ELR (cell line): ENCODE results near the gene UCHL3.

Experiments used
- DNase-seq: peaks from one replicate; pipeline ENCODE4 v3.0.0-alpha.2; 2015; ENCODE audit warnings: low read depth

Gene UCHL3

DNA sequence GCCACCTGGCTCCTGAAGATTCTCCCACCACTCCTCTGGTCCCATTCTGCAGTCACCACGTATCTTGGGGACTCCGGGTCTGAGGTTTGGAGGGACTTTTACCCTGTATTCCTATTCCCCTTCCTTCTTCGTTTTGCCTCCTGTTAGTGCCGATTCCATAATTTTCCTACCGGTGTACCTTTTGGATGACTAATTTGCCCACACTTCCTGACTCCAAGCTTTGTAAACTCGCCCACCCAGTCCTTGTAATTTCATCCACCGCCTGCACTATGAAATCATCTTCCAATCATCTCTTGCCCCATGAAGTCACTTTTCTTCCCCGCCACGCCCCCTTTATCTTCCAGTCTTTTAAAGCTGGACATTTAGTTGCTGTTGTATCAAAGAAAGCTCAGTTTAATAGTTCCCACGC is 572 bp downstream of the UCHL3 start:
- peak; percentile 86 for DNase-seq

- DNase-seq, result no peak
Observed at GRCh38 chr13:75554464-75554863, 4.9 kb downstream of the UCHL3 start.

DNA sequence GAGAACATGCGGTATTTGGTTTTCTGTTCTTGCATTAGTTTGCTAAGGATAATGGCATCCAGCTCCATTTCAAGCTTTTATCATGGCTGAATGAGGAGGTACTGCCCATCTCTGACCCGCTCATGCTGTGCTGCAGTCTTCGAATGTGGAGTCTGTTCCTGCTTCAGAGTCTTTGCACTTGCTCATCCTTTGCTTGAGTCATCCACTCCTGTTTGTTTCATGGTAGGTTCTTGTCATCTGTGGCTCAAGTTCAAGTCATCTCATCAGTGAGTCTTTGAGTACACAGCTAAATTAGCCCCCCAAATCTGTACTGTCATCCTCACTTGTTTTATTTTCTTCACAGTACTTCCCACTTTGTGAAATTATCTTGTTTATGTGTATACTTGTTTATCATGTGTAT is 5.4 kb downstream of the UCHL3 start:
- peak; percentile 40 for DNase-seq

DNA sequence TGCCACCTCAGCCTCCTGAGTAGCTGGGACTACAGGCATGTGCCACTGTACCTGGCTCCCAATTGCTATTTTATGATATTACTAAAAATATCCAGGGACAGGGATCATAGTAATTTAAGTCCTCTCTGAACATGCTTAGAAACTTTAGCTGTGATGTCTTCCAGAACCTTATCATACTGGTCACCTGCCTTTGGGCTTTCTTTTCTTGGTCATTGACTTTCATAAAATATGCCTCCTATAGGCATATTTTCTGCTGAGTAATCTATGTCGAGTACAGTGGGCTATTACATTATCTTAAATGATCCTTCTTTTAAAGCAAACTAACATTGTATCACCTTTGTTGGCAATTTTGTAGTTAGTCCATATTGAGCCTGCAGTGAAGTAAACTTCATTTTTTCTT is 6.2 kb downstream of the UCHL3 start:
- DNase-seq, result no peak

DNA sequence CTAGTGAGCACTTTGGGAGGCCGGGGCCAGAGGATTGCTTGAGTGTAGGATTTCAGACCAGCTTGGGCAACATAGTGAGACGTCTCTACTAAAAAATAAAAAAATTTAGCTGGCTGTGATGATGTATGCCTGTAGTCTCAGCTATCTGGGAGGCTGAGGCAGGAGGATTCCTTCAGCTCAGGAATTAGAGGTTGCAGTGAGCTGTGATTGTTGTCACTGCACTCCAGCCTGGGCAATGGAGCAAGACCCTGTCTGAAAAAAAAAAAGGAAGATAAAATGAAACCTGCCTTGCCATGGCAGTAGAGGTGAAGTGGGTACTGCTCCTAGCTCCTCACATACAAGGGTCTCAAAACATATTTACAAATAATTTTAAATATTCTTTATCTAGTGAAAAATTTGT is 7.4 kb downstream of the UCHL3 start:
- no peak for DNase-seq

GRCh38 chr13:75558145-75558840 is 8.7 kb downstream of the UCHL3 start:
- DNase-seq, result no peak

GRCh38 chr13:75566658-75567057 is 17.1 kb downstream of the UCHL3 start:
- DNase-seq, result peak; percentile 69

GRCh38 chr13:75569576-75569975 is 20.0 kb downstream of the UCHL3 start:
- no peak for DNase-seq

- no peak for DNase-seq
Observed at GRCh38 chr13:75579529-75579928, 29.9 kb downstream of the UCHL3 start.

DNA sequence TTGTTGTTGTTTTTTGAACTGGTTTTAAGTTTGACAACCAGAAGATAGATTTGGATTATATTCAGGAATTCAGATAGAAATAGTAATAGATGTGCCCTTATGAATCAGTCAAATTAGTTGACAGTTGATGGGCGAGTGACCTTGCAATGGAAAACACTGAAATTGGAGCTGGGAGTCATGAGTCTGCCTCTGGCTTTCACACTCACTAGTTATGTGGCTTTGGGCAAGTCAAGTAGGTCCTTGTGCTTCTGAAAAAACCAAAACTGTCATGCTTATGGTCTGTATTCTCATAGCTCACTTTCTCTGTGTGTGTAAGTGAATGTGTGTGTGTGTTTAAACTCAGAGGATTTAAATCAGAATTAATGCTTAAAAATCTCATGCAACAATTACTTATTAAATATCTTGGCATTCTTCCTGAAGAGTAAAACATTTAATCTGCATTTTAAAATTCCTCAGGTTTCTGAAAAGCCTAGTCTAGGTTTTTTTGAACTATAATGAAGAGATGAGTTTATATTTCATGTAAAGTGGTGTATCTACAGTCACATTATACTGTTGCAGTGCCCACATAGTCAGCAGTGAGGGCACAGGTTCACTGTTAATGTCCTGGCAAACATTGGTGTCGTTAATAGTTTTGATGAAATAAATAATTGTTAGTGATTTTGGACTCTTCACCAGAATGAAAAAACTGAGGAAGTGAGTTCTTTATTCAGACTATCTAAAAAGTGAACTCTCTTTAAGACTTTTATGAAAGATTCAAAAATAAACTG is 32.5 kb downstream of the UCHL3 start:
- no peak for DNase-seq

- DNase-seq, result no peak
Observed at GRCh38 chr13:75583091-75583490, 33.5 kb downstream of the UCHL3 start.

DNA sequence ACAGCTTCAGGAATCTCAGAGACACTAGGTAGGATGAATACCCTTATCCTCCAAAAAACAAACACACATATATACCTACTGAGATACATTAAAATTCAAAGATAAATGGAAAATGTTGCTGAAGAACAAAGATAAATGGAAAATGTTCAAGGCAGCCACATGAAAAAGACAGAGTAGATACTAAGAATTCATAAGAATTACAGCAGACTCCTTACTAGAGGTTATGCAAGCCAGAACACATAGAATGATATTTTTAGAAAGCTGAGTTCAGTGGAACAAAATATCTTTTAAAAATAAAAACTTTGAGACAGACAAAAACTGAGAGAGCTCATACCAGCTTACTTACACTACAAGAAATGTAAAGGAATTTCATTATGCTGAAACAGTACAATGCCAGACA is 35.6 kb downstream of the UCHL3 start:
- DNase-seq, result no peak

DNA sequence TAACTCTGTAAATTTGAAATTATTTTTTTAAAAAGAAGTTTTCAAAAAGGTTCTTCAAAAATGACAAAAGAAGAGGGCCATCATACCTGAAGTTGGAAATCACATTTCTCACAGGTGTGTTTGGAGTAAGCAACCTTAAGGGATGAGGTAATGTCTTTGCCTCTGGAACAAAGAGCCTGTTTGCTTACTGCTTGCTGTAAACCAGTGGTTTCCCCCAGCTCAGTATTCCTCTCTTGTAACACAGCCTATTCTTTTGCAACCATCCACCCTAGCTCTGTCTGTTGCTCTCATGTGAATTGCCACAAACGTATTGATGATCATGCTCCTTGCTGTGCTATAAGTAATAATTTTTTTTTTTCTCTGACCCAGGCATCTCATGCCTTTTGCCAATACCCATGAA is 38.1 kb downstream of the UCHL3 start:
- DNase-seq, result no peak

- no peak for DNase-seq
Observed at GRCh38 chr13:75596657-75597182, 47.1 kb downstream of the UCHL3 start.

DNA sequence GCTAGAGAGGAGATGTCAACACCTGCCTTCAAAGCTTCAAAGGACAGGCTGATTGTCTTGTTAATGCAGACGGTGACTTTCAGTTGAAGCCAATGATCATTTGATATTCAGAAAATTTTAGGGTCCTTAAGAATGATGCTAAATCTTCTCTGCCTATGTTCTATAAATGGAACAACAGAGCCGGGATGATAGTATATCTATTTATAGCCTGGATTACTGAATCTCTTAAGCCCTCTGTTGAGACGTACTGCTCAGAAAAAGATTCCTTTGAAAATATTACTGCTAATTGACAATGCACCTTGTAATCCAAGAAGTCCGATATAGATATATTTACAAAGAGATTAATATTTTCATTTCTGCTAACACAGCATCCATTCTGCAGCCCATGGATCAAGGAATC is 50.8 kb downstream of the UCHL3 start:
- DNase-seq, result no peak

DNA sequence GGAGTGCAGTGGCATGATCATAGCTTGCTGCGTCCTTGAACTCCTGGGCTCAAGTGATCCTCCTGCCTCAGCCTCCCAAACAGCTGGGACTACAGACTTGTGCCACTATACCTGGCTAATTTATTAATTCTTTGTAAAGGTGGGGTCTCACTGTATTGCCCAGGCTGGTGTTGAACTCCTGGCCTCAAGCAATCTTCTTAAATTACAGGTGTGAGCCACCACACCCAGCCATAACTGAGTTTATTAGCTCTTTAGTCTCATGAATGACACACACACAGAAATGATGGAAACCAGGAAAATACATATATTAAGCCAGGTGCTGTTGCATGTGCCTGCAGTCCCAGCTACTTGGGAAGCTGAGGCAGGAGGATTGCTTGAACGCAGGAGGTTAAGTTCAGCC is 53.4 kb downstream of the UCHL3 start:
- DNase-seq, result no peak

DNA sequence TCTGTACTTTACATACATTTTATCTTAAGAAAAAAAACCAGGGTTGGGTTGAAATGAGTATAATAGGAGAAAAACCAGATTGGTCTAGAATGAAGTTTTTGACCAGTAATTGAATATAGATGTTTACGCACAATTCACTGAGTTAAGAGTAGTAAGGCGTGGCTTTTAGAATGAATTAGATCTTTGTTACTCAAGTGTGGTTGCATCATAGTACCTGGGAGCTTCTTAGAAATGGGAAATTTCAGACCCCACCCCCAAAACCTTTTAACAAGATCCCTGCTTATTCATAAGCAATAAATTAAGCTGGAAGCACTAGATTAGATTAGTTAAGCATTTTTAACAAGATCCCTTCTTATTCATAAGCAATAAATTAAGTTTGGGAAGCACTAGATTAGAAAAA is 57.9 kb downstream of the UCHL3 start:
- no peak for DNase-seq

DNA sequence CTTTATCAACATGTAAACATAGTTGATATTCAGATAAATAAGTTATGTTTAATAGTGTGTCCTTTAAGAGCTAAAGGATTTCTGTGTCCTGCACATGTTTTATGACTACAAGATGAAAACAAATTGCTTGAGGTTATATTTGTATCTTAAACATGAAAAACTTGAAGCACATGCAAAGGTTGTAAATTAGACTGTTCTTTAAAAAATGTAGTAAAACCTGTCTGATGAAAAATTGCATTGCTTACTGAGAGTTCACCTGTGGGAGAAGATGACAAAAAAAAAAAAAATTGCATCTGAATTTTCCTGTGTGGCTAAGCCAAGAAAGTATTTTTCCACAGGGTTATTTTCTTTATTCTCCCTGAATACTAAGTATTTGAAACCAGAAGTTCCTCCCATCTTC is 60.9 kb downstream of the UCHL3 start:
- no peak for DNase-seq

DNA sequence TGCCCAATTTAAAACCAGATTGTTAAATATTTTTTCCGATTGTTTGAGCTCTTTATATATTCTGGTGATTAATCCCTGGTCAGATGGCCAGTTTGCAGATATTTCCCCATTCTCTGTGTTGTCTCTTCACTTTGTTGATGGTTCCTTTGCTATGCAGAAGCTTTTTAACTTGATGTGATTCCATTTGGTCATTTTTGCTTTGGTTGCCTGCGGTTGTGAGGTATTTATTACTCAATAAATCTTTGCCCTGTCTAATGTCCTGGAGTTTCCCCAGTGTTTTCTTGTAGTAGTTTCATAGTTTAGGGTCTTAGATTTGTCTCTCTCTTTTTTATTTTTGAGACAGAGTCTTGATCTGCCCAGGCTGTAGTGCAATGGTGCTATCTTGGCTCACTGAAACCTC is 62.8 kb downstream of the UCHL3 start:
- DNase-seq, result no peak

DNA sequence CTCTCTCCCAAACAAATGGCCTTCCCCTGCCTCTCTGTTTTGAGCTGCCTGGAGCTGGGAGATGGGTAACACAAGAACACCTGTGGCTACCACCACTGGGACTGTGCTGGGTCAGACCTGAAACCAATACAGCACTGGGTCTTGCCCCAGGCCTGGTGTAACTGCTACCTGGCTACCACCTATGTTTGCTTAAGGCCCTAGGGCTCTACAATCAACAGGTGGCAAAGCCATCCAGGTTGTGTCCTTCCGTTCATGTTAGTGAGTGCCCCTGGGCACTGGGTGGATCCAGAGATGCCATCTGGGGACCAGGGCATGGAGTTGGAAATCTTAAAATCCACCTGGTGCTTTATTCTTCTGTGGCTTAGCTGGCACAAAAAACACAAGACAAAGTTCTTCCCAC is 67.6 kb downstream of the UCHL3 start:
- no peak for DNase-seq

DNA sequence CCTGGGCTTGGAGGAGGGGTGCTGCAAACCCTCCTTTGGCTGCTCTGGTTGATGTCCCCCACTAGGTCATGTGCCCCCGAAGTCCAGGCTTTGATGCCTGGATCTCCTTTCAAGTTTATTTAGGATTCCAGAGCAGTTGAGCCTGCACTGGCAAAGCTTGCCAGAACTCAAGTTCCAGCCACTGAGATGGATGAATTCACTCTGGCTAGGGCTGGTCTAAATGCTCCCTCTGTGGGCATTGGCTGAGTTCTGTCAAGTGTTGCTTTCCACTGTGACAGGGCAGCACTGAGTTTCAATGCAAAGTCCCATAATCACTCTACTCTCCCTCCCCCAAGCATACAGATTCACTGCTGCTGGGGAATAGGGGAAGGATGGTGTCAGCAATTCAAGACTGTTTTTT is 68.7 kb downstream of the UCHL3 start:
- no peak for DNase-seq

DNA sequence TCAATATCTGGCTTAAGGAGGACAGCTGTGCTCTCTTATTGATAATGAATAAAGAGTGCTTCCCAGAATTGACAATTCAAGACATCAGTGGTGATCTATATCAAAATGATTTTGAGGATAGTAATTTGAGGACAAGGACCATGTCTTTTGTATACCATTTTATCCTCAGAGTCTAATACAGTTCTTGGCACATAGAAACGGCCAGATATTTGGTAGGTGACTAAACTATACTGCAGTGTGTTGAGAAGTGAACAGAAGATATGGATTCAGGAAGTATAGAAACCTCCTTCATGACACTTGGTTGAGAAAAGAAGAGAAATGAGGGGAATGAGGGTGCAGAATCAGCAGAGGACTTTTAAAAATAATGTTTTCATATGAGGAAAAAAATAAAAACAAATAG is 70.4 kb downstream of the UCHL3 start:
- DNase-seq, result peak; percentile 42

DNA sequence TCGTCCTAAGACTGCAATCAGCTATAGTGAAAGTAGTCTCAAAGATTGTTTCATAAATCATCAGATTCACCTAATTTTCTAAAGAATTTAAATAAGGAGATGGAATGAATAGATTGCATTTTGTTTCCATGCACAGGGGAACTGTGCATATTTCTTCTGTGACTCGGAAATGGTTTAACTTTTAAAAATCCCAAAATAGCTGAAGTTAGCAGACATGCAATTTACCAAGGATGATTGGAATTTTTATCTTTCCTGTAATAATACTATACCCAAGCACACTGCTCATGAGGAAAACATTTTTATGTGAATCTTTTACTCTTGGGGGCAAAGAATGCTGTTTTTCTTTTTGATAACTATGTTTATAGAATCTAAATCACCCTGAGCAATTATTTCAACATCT is 71.6 kb downstream of the UCHL3 start:
- DNase-seq, result peak; percentile 71

DNA sequence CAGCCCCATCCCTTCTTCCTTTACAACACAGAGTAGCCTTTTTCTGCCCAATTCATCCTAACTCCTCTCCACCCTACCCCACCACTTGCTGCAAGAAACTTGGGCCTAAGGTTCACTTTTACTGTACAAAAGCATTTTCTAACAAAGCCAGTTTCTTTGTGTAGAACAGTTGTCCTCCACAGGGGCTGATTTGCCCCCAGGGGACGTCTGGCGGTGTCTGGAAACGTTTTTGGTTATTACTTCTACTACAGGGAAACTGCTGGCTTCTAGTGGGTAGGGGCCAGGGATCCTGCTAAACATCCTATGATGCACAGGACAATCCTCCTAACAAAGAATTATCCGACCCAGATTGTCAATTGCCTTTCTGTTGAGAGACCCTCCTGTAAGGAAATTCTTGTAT is 79.2 kb downstream of the UCHL3 start:
- no peak for DNase-seq
